HFFc6 (cell line): ENCODE data around the gene IMMP1L. TPM values are rescaled to one million over a fixed set of nuclear protein-coding genes. Genes with fewer than 3 reads are reported as not detected.
A peak's percentile ranks its signal among the peaks of the same experiment; 100 is the strongest.

Source experiments
- DNase-seq: peaks from one replicate; pipeline ENCODE4 v3.0.0-alpha.2; 2018
- H3K27ac Mint-ChIP-seq: 2 replicates; pipeline ENCODE4 v1.8.0; 2020; ENCODE audit warnings: mild to moderate bottlenecking, mixed read lengths
- H3K27me3 Mint-ChIP-seq: 2 replicates; pipeline ENCODE4 v1.8.0; 2021; ENCODE audit warnings: mild to moderate bottlenecking, moderate library complexity, mixed read lengths; ENCODE audit not compliant: insufficient read depth
- H3K36me3 Mint-ChIP-seq: 2 replicates; pipeline ENCODE4 v1.8.0; 2021; ENCODE audit warnings: low read depth, mixed read lengths
- H3K4me1 Mint-ChIP-seq: 2 replicates; pipeline ENCODE4 v1.8.0; 2020; ENCODE audit warnings: low read depth, mixed read lengths
- H3K4me3 Mint-ChIP-seq: 2 replicates; pipeline ENCODE4 v1.8.0; 2020; ENCODE audit warnings: mild to moderate bottlenecking, moderate library complexity, mixed read lengths
- H3K9me3 Mint-ChIP-seq: 2 replicates; pipeline ENCODE4 v1.8.0; 2020; ENCODE audit warnings: mild to moderate bottlenecking, mixed read lengths
- total RNA-seq, 6 experiments: library from RNA; stranded (reverse); fragmentation: NEBNext Ultra II Directional; extraction: Animal tissue kit (Norgen Biotek cat#: 25700); gene quantifications; 2 replicates in 1 of 6; 3 replicates in 5 of 6; pipeline ENCODE4 v1.2.3, GENCODE V29; 2021
- TF ChIP-seq, protein P1 (sequence below): fragments of 200-600 bp; sonication (generic); IDR thresholded peaks from 2 replicates; pipeline ENCODE4 v1.5.0; 2021; ENCODE audit warnings: antibody characterized with exemption, mild to moderate bottlenecking

Gene IMMP1L
- total RNA-seq, 6 experiments from 2014 or later, result 11.5 to 18.3 (median 14.5) TPM

DNA sequence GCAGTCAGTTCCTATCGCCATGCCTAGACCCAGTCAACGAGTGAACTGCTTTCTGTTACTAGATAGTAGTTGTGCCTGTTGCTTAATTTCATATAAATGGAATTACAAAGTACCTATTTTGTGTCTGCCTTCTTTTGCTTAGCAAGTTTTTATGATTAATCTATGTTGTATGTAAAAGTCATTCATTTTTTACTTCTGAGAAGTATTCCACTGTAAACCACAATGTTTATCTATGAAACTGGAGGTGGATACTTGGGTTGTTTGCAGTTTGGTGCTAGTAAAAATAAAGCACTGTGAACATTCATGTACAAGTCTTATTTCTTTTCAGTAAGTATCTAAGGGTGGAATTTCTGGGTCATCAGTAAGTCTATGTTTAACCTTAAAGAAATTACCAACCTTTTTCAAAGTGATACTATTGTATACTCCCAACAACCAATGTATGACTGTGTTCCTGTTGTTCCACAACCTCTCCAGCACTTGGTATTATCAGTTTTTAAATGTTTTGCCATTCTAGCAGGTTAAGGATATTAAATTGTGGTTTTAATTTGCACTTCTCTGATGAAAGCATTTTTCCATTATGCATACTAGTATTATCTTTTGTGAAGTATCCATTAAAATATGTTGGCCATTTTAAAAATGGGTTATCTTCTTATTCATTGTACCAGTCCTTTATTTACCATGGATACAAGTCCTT is 71.5 kb downstream of the IMMP1L start:
- Mint-ChIP-seq H3K27ac (peak overlapping the region; percentile 62), H3K9me3 (no peaks in the 10 kb centered on the region), H3K36me3 (peaks cover 4% of the 10 kb centered on the region; the same call in 1 of the 2 replicates), H3K4me3 (no peak overlapping the region), H3K4me1 (peaks cover 30% of the 10 kb centered on the region), H3K27me3 (no peaks in the 10 kb centered on the region)
- TF ChIP-seq, protein P1, sequence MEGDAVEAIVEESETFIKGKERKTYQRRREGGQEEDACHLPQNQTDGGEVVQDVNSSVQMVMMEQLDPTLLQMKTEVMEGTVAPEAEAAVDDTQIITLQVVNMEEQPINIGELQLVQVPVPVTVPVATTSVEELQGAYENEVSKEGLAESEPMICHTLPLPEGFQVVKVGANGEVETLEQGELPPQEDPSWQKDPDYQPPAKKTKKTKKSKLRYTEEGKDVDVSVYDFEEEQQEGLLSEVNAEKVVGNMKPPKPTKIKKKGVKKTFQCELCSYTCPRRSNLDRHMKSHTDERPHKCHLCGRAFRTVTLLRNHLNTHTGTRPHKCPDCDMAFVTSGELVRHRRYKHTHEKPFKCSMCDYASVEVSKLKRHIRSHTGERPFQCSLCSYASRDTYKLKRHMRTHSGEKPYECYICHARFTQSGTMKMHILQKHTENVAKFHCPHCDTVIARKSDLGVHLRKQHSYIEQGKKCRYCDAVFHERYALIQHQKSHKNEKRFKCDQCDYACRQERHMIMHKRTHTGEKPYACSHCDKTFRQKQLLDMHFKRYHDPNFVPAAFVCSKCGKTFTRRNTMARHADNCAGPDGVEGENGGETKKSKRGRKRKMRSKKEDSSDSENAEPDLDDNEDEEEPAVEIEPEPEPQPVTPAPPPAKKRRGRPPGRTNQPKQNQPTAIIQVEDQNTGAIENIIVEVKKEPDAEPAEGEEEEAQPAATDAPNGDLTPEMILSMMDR, result no peak
- peak; percentile 75 for DNase-seq

DNA sequence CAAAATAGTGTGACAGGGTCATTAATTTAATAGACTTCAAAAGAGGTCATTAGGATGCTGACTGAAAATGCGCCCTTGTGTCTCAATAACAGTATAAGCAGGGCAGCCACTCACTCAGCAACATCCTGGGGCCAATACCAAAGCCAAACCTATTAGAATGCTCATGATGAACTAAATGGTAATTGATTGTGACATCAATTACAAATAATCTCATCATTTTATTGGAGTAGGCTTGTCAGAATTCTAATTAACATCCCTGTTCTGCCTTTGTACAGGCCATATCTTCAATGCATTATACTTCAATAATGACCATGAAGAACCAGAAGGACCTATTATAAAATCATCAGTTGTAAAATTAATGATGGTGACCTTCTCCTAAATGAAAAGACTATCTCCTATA is 75.6 kb downstream of the IMMP1L start:
- TF ChIP-seq, protein P1, result no peak
- peaks cover 22% of the 10 kb centered on the region for H3K4me1 Mint-ChIP-seq
- H3K36me3 Mint-ChIP-seq, result 0 out of 2 replicates have a peak, but pooled peaks cover 5% of the 10 kb centered on the region
- no peaks in the 10 kb centered on the region for H3K9me3 Mint-ChIP-seq
- no peak for DNase-seq
- no peak overlapping the region for H3K27ac Mint-ChIP-seq
- H3K27me3 Mint-ChIP-seq, result no peaks in the 10 kb centered on the region
- H3K4me3 Mint-ChIP-seq, result no peak overlapping the region

DNA sequence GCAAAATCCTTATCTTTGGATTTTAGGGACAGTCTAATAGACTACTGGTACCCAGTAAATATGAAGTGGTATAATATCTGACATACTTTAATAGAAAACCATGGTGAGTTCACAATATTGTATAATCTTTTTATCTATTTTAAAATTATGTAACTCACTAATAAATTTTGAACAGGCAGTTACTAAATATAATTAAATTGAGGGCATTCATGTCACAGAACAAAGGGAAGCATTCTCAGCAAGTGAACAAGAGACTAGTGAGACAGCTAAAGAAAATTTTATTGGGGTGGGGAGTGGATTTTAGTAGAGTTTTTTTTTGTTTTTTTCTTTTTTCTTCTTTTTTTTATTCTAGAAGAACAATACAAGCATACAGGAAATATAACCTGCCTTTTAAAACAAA is 84.8 kb downstream of the IMMP1L start:
- H3K27ac Mint-ChIP-seq, result no peak overlapping the region
- H3K4me3 Mint-ChIP-seq, result no peak overlapping the region
- no peaks in the 10 kb centered on the region for H3K27me3 Mint-ChIP-seq
- H3K36me3 Mint-ChIP-seq, result no peaks in the 10 kb centered on the region
- no peaks in the 10 kb centered on the region for H3K9me3 Mint-ChIP-seq
- peaks cover 3% of the 10 kb centered on the region; the same call in 1 of the 2 replicates for H3K4me1 Mint-ChIP-seq
- TF ChIP-seq, protein P1, result no peak
- DNase-seq, result no peak

DNA sequence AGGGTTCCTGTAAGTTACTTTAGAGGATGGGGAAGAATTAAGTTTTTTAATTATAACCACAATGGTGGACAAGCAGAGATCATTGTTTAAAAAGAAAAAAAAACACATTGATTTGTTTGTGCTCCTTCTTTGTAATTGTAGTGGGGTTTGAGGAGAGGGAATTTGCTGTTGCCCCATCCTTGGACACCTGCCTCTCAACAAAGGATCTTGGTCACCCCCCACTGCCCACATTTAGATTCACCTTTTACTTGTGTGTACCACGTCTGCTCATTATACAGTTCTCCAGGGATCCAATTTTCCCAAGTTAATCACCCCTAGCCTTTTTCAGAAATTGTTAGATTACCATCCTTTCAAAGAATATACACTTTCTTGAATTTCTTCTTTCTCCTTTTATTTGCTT is 86.7 kb downstream of the IMMP1L start:
- TF ChIP-seq, protein P1, result no peak
- no peaks in the 10 kb centered on the region for H3K9me3 Mint-ChIP-seq
- no peak overlapping the region for H3K4me3 Mint-ChIP-seq
- H3K36me3 Mint-ChIP-seq, result no peaks in the 10 kb centered on the region
- no peak overlapping the region for H3K27ac Mint-ChIP-seq
- no peak for DNase-seq
- no peaks in the 10 kb centered on the region for H3K27me3 Mint-ChIP-seq
- H3K4me1 Mint-ChIP-seq, result peaks cover 6% of the 10 kb centered on the region; the same call in 1 of the 2 replicates

DNA sequence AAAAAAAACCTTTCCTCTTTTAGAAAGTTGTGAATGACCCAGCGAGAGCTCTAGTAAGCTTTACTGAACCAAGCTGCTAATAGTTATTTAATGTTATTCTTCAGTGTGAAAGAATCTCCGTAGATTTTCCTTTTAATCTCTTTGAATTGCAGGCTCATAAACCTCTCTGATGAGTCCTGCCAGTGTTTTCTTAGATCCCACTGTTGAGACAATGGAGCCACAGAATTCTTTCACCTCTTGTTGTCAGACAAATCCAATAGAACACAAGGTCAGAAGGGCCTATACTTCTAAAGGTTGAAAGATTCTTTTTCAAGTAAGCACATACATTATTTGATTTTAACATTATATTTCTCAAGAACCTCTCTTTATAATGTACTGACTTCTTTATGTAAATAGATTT is 87.6 kb downstream of the IMMP1L start:
- Mint-ChIP-seq H3K27me3 (no peaks in the 10 kb centered on the region), H3K36me3 (no peaks in the 10 kb centered on the region), H3K9me3 (no peaks in the 10 kb centered on the region), H3K27ac (no peak overlapping the region), H3K4me3 (no peak overlapping the region), H3K4me1 (peaks cover 6% of the 10 kb centered on the region; the same call in 1 of the 2 replicates)
- TF ChIP-seq, protein P1, result no peak
- DNase-seq, result no peak
